Thymus (tissue), 11 donors: ENCODE results near the gene SUSD6. TPM values are rescaled to one million over a fixed set of nuclear protein-coding genes. Genes with fewer than 3 reads are reported as not detected.
"Not testable (repeated sequence)": the region's sequence is repeated elsewhere in the genome, so short reads cannot be mapped to it uniquely, and the experiment has no call there.

ENCODE experiments used
- DNase-seq, 9 donors: peaks; one replicate each; pipeline ENCODE4 v3.0.0-alpha.2; 2013; ENCODE audit warnings: low spot score in 9 of 9, low read depth in 6 of 9, missing footprints in 1 of 9
- H3K27ac ChIP-seq, 2 donors: one replicate each; pipeline ENCODE4 v1.5.1; 2013; ENCODE audit warnings: control low read depth in 1 of 2, low read depth in 1 of 2, low read length in 1 of 2, mild to moderate bottlenecking in 1 of 2, moderate library complexity in 1 of 2
- H3K27me3 ChIP-seq, 2 donors: one replicate each; pipeline ENCODE4 v1.5.1; 2013; ENCODE audit warnings: low read length in 1 of 2; ENCODE audit not compliant: control insufficient read depth in 2 of 2, insufficient read depth in 1 of 2
- H3K36me3 ChIP-seq, 2 donors: one replicate each; pipeline ENCODE4 v1.5.1; 2013; ENCODE audit warnings: low read length in 1 of 2, mild to moderate bottlenecking in 1 of 2, moderate library complexity in 1 of 2; ENCODE audit not compliant: control insufficient read depth in 2 of 2, insufficient read depth in 2 of 2
- H3K4me1 ChIP-seq, 2 donors: one replicate each; pipeline ENCODE4 v1.5.1; 2013; ENCODE audit warnings: low read length in 2 of 2; ENCODE audit not compliant: control insufficient read depth in 2 of 2, insufficient read depth in 2 of 2
- H3K4me3 ChIP-seq, 2 donors: one replicate each; pipeline ENCODE4 v1.5.1; 2013; ENCODE audit warnings: low read length in 2 of 2, control low read depth in 1 of 2, mild to moderate bottlenecking in 1 of 2
- H3K9me3 ChIP-seq, 2 donors: one replicate each; pipeline ENCODE4 v1.5.1; 2013; ENCODE audit warnings: low read length in 1 of 2, mild to moderate bottlenecking in 1 of 2; ENCODE audit not compliant: control insufficient read depth in 2 of 2, insufficient read depth in 1 of 2
- WGBS: extraction: QIAGEN DNeasy Blood & Tissue Kit; methylation state at CpG from one replicate; pipeline ENCODE4 v1.1.7; 2013; 5-methylcytosine and 5-hydroxymethylcytosine counted together
- polyA plus RNA-seq: library from polyadenylated mRNA; stranded (reverse); fragments of 200-250 nt; gene quantifications from one replicate; pipeline ENCODE4 v1.2.3, GENCODE V29; 2013
- total RNA-seq: library from RNA; stranded (reverse); fragments of 120-200 nt; gene quantifications from one replicate; pipeline ENCODE4 v1.2.4, GENCODE V29; 2013
- donor health status: healthy.

The SUSD6 gene
- total and polyA plus RNA-seq, 2 donors, result 7.8 to 23.7 TPM

GRCh38 chr14:69711881-69712560 lies 100.6 kb downstream of the SUSD6 start:
- no peak overlapping the region for H3K4me3 ChIP-seq
- no peak for DNase-seq

GRCh38 chr14:69712599-69713088 lies 101.2 kb downstream of the SUSD6 start:
- no peak overlapping the region for H3K4me3 ChIP-seq
- peak in 5 of 9 donors; percentile 33 to 61 (median 40) for DNase-seq

More at GRCh38 chr14:69711881-69712560, 100.6 kb downstream of the SUSD6 start:
- no peaks in the 10 kb centered on the region for H3K9me3 ChIP-seq
- H3K36me3 ChIP-seq, result peaks cover 27 to 49% of the 10 kb centered on the region in 2 donors
- 69% methylated on average over 11 of the region's 11 CpGs for WGBS
- H3K27ac ChIP-seq, result peak overlapping the region; percentile 0 to 90
- no peaks in the 10 kb centered on the region for H3K27me3 ChIP-seq
- H3K4me1 ChIP-seq, result peaks cover 15 to 67% of the 10 kb centered on the region in 2 donors

GRCh38 chr14:69713209-69713781 lies 101.9 kb downstream of the SUSD6 start:
- Histone ChIP-seq H3K27me3 (no peaks in the 10 kb centered on the region), H3K4me1 (peaks cover 15 to 74% of the 10 kb centered on the region in 2 donors), H3K27ac (peak overlapping the region; percentile 64 to 90), H3K4me3 (no peak overlapping the region), H3K36me3 (peaks cover 24 to 43% of the 10 kb centered on the region in 2 donors), H3K9me3 (no peaks in the 10 kb centered on the region)
- WGBS, result 52% methylated on average over 4 of the region's 4 CpGs
- peak in 4 of 9 donors; percentile 33 to 72 (median 44) for DNase-seq

More at GRCh38 chr14:69712599-69713088, 101.2 kb downstream of the SUSD6 start:
- H3K27me3 ChIP-seq, result no peaks in the 10 kb centered on the region
- H3K9me3 ChIP-seq, result no peaks in the 10 kb centered on the region
- H3K27ac ChIP-seq, result peak overlapping the region; percentile 64 to 90
- H3K36me3 ChIP-seq, result peaks cover 27 to 47% of the 10 kb centered on the region in 2 donors
- H3K4me1 ChIP-seq, result peaks cover 15 to 67% of the 10 kb centered on the region in 2 donors
- 63% methylated on average over 6 of the region's 6 CpGs for WGBS

GRCh38 chr14:69713993-69714679 lies 102.7 kb downstream of the SUSD6 start:
- Histone ChIP-seq H3K4me1 (peaks cover 15 to 70% of the 10 kb centered on the region in 2 donors), H3K9me3 (no peaks in the 10 kb centered on the region), H3K36me3 (peaks cover 18 to 35% of the 10 kb centered on the region in 2 donors), H3K27ac (peak overlapping the region; percentile 6 to 90), H3K27me3 (no peaks in the 10 kb centered on the region), H3K4me3 (no peak overlapping the region)
- DNase-seq, result no peak
- WGBS, result 83% methylated on average over 9 of the region's 9 CpGs

GRCh38 chr14:69715725-69716477 lies 104.5 kb downstream of the SUSD6 start:
- H3K27me3 ChIP-seq, result no peaks in the 10 kb centered on the region
- H3K4me3 ChIP-seq, result no peak overlapping the region
- H3K27ac ChIP-seq, result peak overlapping the region in 1 of 2 donors; percentile 54
- WGBS, result 86% methylated on average over 13 of the region's 13 CpGs
- H3K9me3 ChIP-seq, result no peaks in the 10 kb centered on the region
- peaks cover 11 to 17% of the 10 kb centered on the region in 2 donors for H3K36me3 ChIP-seq
- peaks cover 15 to 64% of the 10 kb centered on the region in 2 donors for H3K4me1 ChIP-seq
- peak in 1 of 9 donors; percentile 44 for DNase-seq

GRCh38 chr14:69716478-69717187 lies 105.2 kb downstream of the SUSD6 start:
- Histone ChIP-seq H3K9me3 (no peaks in the 10 kb centered on the region), H3K36me3 (peaks cover 4 to 10% of the 10 kb centered on the region in 2 donors), H3K27ac (peak overlapping the region; percentile 21 to 67), H3K4me3 (no peak overlapping the region), H3K4me1 (peaks cover 15 to 57% of the 10 kb centered on the region in 2 donors), H3K27me3 (no peaks in the 10 kb centered on the region)
- DNase-seq, result no peak
- WGBS, result 71% methylated on average over 5 of the region's 5 CpGs

GRCh38 chr14:69718614-69719013 lies 107.2 kb downstream of the SUSD6 start:
- 94% methylated on average over 2 of the region's 2 CpGs for WGBS
- H3K4me1 ChIP-seq, result peaks cover 3 to 37% of the 10 kb centered on the region in 2 donors
- not testable (repeated sequence) for H3K9me3 ChIP-seq, DNase-seq, H3K4me3 ChIP-seq, H3K36me3 ChIP-seq, H3K27ac ChIP-seq, H3K27me3 ChIP-seq

- Histone ChIP-seq H3K36me3 (peaks cover 0 to 1% of the 10 kb centered on the region in 2 donors), H3K9me3 (no peaks in the 10 kb centered on the region), H3K27me3 (no peaks in the 10 kb centered on the region), H3K4me1 (peaks cover 0 to 28% of the 10 kb centered on the region in 2 donors), H3K27ac (peak overlapping the region in 1 of 2 donors; percentile 31), H3K4me3 (no peak overlapping the region)
- 90% methylated on average over 7 of the region's 7 CpGs for WGBS
- DNase-seq, result no peak
These were observed 108.1 kb downstream of the SUSD6 start for GRCh38 chr14:69719501-69719951.
